CD14-positive monocyte (primary cell): Measurements from ENCODE around the gene GRHPR. TPM values are rescaled to one million over a fixed set of nuclear protein-coding genes. Genes with fewer than 3 reads are reported as not detected.

ENCODE experiments used
- DNase-seq, 3 donors: peaks; one replicate each; pipeline ENCODE4 v3.0.0-alpha.2; 2011 to 2022
- H2AFZ ChIP-seq: 2 replicates; pipeline ENCODE4 v1.6.0; 2012; ENCODE audit warnings: mild to moderate bottlenecking, low read depth, low read length, inconsistent platforms; ENCODE audit not compliant: insufficient read depth, poor library complexity, severe bottlenecking
- H3K27ac ChIP-seq, 2 donors: 1 replicate in 1 of 2; 2 replicates in 1 of 2; pipeline ENCODE4 v1.5.1; 2012 to 2013; ENCODE audit warnings: low read length in 2 of 2, control low read depth in 1 of 2, inconsistent platforms in 1 of 2, low read depth in 1 of 2, mild to moderate bottlenecking in 1 of 2
- H3K27me3 ChIP-seq, 2 donors: one replicate each; pipeline versions ENCODE4 v1.6.0 to v1.6.1; 2011 to 2013; ENCODE audit warnings: low read length in 2 of 2; ENCODE audit not compliant: control insufficient read depth in 2 of 2, insufficient read depth in 2 of 2
- H3K36me3 ChIP-seq, 2 donors: replicated peaks in 1 of 2; 1 replicate in 1 of 2; 2 replicates in 1 of 2; pipeline versions ENCODE4 v1.5.1 to v1.6.1; 2012 to 2013; ENCODE audit warnings: low read length in 2 of 2, control low read depth in 1 of 2, inconsistent platforms in 1 of 2, mild to moderate bottlenecking in 1 of 2; ENCODE audit not compliant: insufficient read depth in 2 of 2, control insufficient read depth in 1 of 2
- H3K4me1 ChIP-seq, 2 donors: 1 replicate in 1 of 2; 2 replicates in 1 of 2; pipeline versions ENCODE4 v1.5.1 to v1.6.1; 2012 to 2013; ENCODE audit warnings: low read length in 2 of 2, control low read depth in 1 of 2, inconsistent platforms in 1 of 2, mild to moderate bottlenecking in 1 of 2, moderate library complexity in 1 of 2; ENCODE audit not compliant: insufficient read depth in 2 of 2, control insufficient read depth in 1 of 2
- H3K4me2 ChIP-seq: replicated peaks from 2 replicates; pipeline ENCODE3; 2012; ENCODE audit warnings: low read length, moderate library complexity, mild to moderate bottlenecking; ENCODE audit not compliant: poor library complexity, severe bottlenecking; ENCODE audit errors: extremely low read depth
- H3K4me3 ChIP-seq, 3 experiments: fragments of 200-600 bp in 1 of 3; sonication (generic) in 1 of 3; replicated peaks in 1 of 3; 1 replicate in 2 of 3; 2 replicates in 1 of 3; pipeline ENCODE4 v1.5.1; 2011 to 2013; ENCODE audit warnings: low read length in 3 of 3, mild to moderate bottlenecking in 3 of 3, control low read depth in 2 of 3, low read depth in 2 of 3, inconsistent platforms in 1 of 3, moderate library complexity in 1 of 3
- H3K79me2 ChIP-seq: 2 replicates; pipeline ENCODE4 v1.6.0; 2012; ENCODE audit warnings: mild to moderate bottlenecking, control low read depth, inconsistent platforms, low read length, moderate library complexity; ENCODE audit not compliant: insufficient read depth
- H3K9ac ChIP-seq: 2 replicates; pipeline ENCODE4 v1.6.0; 2017; ENCODE audit warnings: low read length, mild to moderate bottlenecking; ENCODE audit not compliant: insufficient read depth, poor library complexity, severe bottlenecking
- H3K9me3 ChIP-seq, 2 donors: replicated peaks in 1 of 2; 1 replicate in 1 of 2; 2 replicates in 1 of 2; pipeline versions ENCODE4 v1.5.1 to v1.6.1; 2012 to 2013; ENCODE audit warnings: low read length in 2 of 2, control low read depth in 1 of 2; ENCODE audit not compliant: control insufficient read depth in 1 of 2, insufficient read depth in 1 of 2
- H4K20me1 ChIP-seq: 2 replicates; pipeline ENCODE4 v1.6.0; 2012; ENCODE audit warnings: mild to moderate bottlenecking, low read length, control low read depth, moderate library complexity; ENCODE audit not compliant: insufficient read depth
- H3K27ac Mint-ChIP-seq, 7 donors: one replicate each; pipeline ENCODE4 v1.8.0; 2020; ENCODE audit warnings: mild to moderate bottlenecking in 7 of 7, mixed read lengths in 7 of 7, moderate library complexity in 6 of 7, inconsistent platforms in 2 of 7
- H3K27me3 Mint-ChIP-seq, 3 donors: one replicate each; pipeline ENCODE4 v1.8.0; 2021 to 2022; ENCODE audit warnings: low read depth in 3 of 3, mild to moderate bottlenecking in 3 of 3, mixed read lengths in 3 of 3, moderate library complexity in 3 of 3, inconsistent platforms in 1 of 3
- H3K36me3 Mint-ChIP-seq, 2 donors: one replicate each; pipeline ENCODE4 v1.8.0; 2020; ENCODE audit warnings: mixed read lengths in 2 of 2, inconsistent platforms in 1 of 2, mild to moderate bottlenecking in 1 of 2
- H3K4me1 Mint-ChIP-seq: one replicate; pipeline ENCODE4 v1.8.0; 2020; ENCODE audit warnings: mild to moderate bottlenecking, mixed read lengths
- H3K4me3 Mint-ChIP-seq, 2 donors: one replicate each; pipeline ENCODE4 v1.8.0; 2020; ENCODE audit warnings: mild to moderate bottlenecking in 2 of 2, mixed read lengths in 2 of 2, moderate library complexity in 1 of 2
- H3K9me3 Mint-ChIP-seq, 7 donors: one replicate each; pipeline ENCODE4 v1.8.0; 2020 to 2022; ENCODE audit warnings: mixed read lengths in 7 of 7, mild to moderate bottlenecking in 6 of 7, moderate library complexity in 6 of 7, inconsistent platforms in 2 of 7
- WGBS: methylation state at CpG from one replicate; pipeline ENCODE4 v1.1.5; 2013; ENCODE audit warnings: missing lambda C conversion rate; ENCODE audit not compliant: insufficient coverage; 5-methylcytosine and 5-hydroxymethylcytosine counted together
- intact Hi-C, 2 donors: fragments of 100-400 bp; cut with micrococcal nuclease; formaldehyde crosslinking; loops; one replicate each; pipeline versions ENCODE4 v1.15.0 to v1.15.1; 2023
- polyA plus RNA-seq, 3 donors: library from polyadenylated mRNA; depleted of rRNA in 1 of 3; unstranded in 2 of 3; stranded (reverse) in 1 of 3; fragments of 300-500 nt in 2 of 3; fragments of >200 nt in 1 of 3; fragmentation: Illumina TruSeq in 2 of 3; gene quantifications; 1 replicate in 2 of 3; 2 replicates in 1 of 3; pipeline ENCODE4 v1.2.3, GENCODE V29; 2012 to 2021
- TF ChIP-seq, protein P1 (sequence below): fragments of 200-600 bp; IDR thresholded peaks from one replicate; pipeline ENCODE4 v1.8.0; 2022; ENCODE audit warnings: antibody characterized with exemption, mild to moderate bottlenecking

The GRHPR gene
- polyA plus RNA-seq, 3 donors: 73.8 to 96.6 (median 80.9) TPM

DNA sequence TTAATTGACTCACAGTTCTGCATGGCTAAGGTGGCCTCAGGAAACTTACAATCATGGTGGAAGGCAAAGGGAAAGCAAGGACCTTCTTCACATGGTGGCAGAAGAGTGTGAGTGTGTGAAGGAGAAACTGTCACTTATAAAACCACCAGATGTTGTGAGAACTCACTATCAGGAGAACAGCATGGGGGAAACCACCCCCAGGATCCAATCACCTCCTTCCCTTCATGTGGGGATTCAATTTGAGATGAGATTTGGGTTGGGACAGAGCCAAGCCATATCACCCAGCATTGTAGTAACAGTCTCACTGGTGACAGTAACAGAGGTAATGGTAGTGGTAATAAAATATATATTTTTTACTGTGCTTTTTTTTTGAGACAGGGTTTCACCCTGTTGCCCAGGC, 24.6 kb downstream of the GRHPR start:
- intact Hi-C loops: no loop called here
- Mint-ChIP-seq H3K27me3 (no peaks in the 10 kb centered on the region), H3K9me3 (peaks cover 0 to 3% (median 0%) of the 10 kb centered on the region in 7 donors), H3K36me3 (peaks cover 13 to 17% of the 10 kb centered on the region in 2 donors), H3K27ac (no peak overlapping the region), H3K4me1 (peaks cover 2% of the 10 kb centered on the region), H3K4me3 (no peak overlapping the region)
- Histone ChIP-seq H3K4me3 (no peak overlapping the region), H4K20me1 (peaks cover 2% of the 10 kb centered on the region), H3K4me2 (no peak overlapping the region), H3K4me1 (no peaks in the 10 kb centered on the region), H2AFZ (no peak overlapping the region), H3K36me3 (peaks cover 6 to 17% of the 10 kb centered on the region in 2 donors), H3K27ac (no peak overlapping the region), H3K27me3 (no peaks in the 10 kb centered on the region), H3K9ac (no peak overlapping the region), H3K9me3 (no peaks in the 10 kb centered on the region), H3K79me2 (no peaks in the 10 kb centered on the region)
- TF ChIP-seq, protein P1, sequence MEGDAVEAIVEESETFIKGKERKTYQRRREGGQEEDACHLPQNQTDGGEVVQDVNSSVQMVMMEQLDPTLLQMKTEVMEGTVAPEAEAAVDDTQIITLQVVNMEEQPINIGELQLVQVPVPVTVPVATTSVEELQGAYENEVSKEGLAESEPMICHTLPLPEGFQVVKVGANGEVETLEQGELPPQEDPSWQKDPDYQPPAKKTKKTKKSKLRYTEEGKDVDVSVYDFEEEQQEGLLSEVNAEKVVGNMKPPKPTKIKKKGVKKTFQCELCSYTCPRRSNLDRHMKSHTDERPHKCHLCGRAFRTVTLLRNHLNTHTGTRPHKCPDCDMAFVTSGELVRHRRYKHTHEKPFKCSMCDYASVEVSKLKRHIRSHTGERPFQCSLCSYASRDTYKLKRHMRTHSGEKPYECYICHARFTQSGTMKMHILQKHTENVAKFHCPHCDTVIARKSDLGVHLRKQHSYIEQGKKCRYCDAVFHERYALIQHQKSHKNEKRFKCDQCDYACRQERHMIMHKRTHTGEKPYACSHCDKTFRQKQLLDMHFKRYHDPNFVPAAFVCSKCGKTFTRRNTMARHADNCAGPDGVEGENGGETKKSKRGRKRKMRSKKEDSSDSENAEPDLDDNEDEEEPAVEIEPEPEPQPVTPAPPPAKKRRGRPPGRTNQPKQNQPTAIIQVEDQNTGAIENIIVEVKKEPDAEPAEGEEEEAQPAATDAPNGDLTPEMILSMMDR: no peak
- no peak for DNase-seq

DNA sequence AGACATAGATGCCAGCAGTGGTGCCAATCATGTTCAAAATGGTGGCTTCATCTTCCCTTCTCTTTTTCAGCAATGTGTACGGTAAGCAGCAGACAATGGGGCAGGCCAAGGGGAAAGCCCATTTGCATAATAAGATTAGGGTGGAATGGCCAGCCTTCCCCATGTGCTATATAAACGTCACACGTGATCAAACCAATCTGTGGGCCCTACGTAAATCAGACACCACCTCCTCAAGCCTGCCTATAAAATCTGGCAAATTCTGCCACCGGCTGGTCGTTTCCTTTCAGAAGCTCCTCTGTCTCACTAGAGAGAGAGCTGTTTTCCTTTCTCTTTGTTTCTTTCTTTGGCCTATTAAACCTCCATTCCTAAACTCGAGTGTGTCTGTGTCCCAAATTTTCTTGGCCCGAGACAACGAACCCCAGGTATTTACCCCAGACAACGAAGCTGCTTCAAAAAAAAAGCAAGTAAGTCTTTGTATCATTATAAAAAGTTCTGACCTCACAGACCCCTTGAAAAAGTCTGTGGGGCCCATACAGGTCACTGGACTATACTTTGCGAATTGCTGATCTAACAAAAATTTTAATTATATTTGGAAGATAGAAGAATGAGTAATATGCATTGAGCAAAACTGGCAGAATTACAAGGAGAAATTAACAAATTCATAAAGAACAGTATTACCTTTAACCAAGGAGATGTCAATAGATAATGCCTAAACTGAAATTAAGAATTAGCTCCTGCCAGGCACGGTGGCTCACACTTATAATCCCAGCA, 27.6 kb downstream of the GRHPR start:
- peaks cover 0 to 4% (median 0%) of the 10 kb centered on the region in 7 donors for H3K9me3 Mint-ChIP-seq
- 100% methylated on average over 1 of the region's 12 CpGs for WGBS
- peaks cover 5 to 9% of the 10 kb centered on the region in 2 donors for H3K36me3 Mint-ChIP-seq
- H3K36me3 ChIP-seq: peaks cover 3 to 6% of the 10 kb centered on the region in 2 donors
- H3K9me3 ChIP-seq: no peaks in the 10 kb centered on the region
- no peak overlapping the region for H3K27ac ChIP-seq
- H2AFZ ChIP-seq: no peak overlapping the region
- intact Hi-C loops: no loop called here
- H4K20me1 ChIP-seq: peaks cover 14% of the 10 kb centered on the region
- peak overlapping the region in 1 of 7 donors; percentile 8 for H3K27ac Mint-ChIP-seq
- TF ChIP-seq, protein P1: no peak
- no peaks in the 10 kb centered on the region for H3K27me3 ChIP-seq
- no peaks in the 10 kb centered on the region for H3K4me1 ChIP-seq
- H3K4me3 Mint-ChIP-seq: no peak overlapping the region
- peaks cover 2% of the 10 kb centered on the region for H3K4me1 Mint-ChIP-seq
- H3K27me3 Mint-ChIP-seq: no peaks in the 10 kb centered on the region
- no peak overlapping the region for H3K9ac ChIP-seq
- no peak overlapping the region for H3K4me2 ChIP-seq
- no peak for DNase-seq
- peaks cover 9% of the 10 kb centered on the region for H3K79me2 ChIP-seq
- H3K4me3 ChIP-seq: no peak overlapping the region
